ENCODE measurements around the gene C5AR1.

- no peak for TF ChIP-seq CTCF (conservative IDR thresholded peaks at IDR 0.05; ENCODE audit: low read depth, low read length)
- TF ChIP-seq EZH2 (IDR thresholded peaks at IDR 0.05; ENCODE audit: borderline replicate concordance, low read depth, low read length, poor library complexity, severe bottlenecking): no peak
Observed at GRCh38 chr19:47352095-47352494, 42.4 kb downstream of the C5AR1 start.
